HG02885 (cell line): ENCODE results near the gene SRGAP3.
A peak's percentile ranks its signal among the peaks of the same experiment; 100 is the strongest.
"Not testable (repeated sequence)": the region's sequence is repeated elsewhere in the genome, so short reads cannot be mapped to it uniquely, and the experiment has no call there.

Experiments used
- ATAC-seq: cut with Tn5 transposase; IDR thresholded peaks from one replicate; pipeline ENCODE4 v1.9.1; 2021; ENCODE audit warnings: mild to moderate bottlenecking; ENCODE audit not compliant: unreplicated experiment, poor library complexity

SRGAP3 gene

GRCh38 chr3:9099702-9100512 lies 149.5 kb downstream of the SRGAP3 start:
- peak; percentile 13 for ATAC-seq

GRCh38 chr3:9098716-9099675 lies 150.4 kb downstream of the SRGAP3 start:
- ATAC-seq = no peak

- ATAC-seq = no peak
These were observed 152.0 kb downstream of the SRGAP3 start for GRCh38 chr3:9097495-9097894.

- no peak for ATAC-seq
These were observed 157.8 kb downstream of the SRGAP3 start for GRCh38 chr3:9091486-9092235.

- no peak for ATAC-seq
These were observed 160.7 kb downstream of the SRGAP3 start for GRCh38 chr3:9088441-9089353.

GRCh38 chr3:9087831-9088413 lies 161.5 kb downstream of the SRGAP3 start:
- no peak for ATAC-seq

GRCh38 chr3:9085428-9085827 lies 164.0 kb downstream of the SRGAP3 start:
- not testable (repeated sequence) for ATAC-seq

GRCh38 chr3:9081184-9081818 lies 168.1 kb downstream of the SRGAP3 start:
- no peak for ATAC-seq

- no peak for ATAC-seq
These were observed 169.3 kb downstream of the SRGAP3 start for GRCh38 chr3:9080163-9080562.

- ATAC-seq = no peak
These were observed 169.8 kb downstream of the SRGAP3 start for GRCh38 chr3:9079676-9080075.

GRCh38 chr3:9078561-9079240 lies 170.7 kb downstream of the SRGAP3 start:
- ATAC-seq = peak; percentile 43

GRCh38 chr3:9077029-9077428 lies 172.4 kb downstream of the SRGAP3 start:
- no peak for ATAC-seq

GRCh38 chr3:9075762-9076161 lies 173.7 kb downstream of the SRGAP3 start:
- ATAC-seq = no peak

GRCh38 chr3:9074079-9074478 lies 175.4 kb downstream of the SRGAP3 start:
- no peak for ATAC-seq

- ATAC-seq = no peak
These were observed 176.8 kb downstream of the SRGAP3 start for GRCh38 chr3:9072667-9073009.

GRCh38 chr3:9071936-9072666 lies 177.3 kb downstream of the SRGAP3 start:
- ATAC-seq = no peak

- no peak for ATAC-seq
These were observed 178.5 kb downstream of the SRGAP3 start for GRCh38 chr3:9070961-9071360.

- ATAC-seq = no peak
These were observed 179.5 kb downstream of the SRGAP3 start for GRCh38 chr3:9069971-9070370.
